K562 (cell line): ENCODE measurements around the gene PRTN3. TPM values are rescaled to one million over a fixed set of nuclear protein-coding genes. Genes with fewer than 3 reads are reported as not detected.

Experiments used
- CBX5 ChIP-seq: IDR thresholded peaks from 2 replicates; pipeline ENCODE4 v1.6.1; 2014; ENCODE audit warnings: low read depth, borderline replicate concordance
- CCAR2 ChIP-seq: fragments of 200-400 bp; formaldehyde crosslinking; IDR thresholded peaks from 2 replicates; pipeline ENCODE4 v1.6.1; 2017; ENCODE audit warnings: mild to moderate bottlenecking, low read depth, low read length
- EP400 ChIP-seq: fragments of 450-650 bp; IDR thresholded peaks from 2 replicates; pipeline ENCODE4 v1.6.1; 2017; ENCODE audit warnings: antibody characterized with exemption, mild to moderate bottlenecking, moderate library complexity
- KLF10 ChIP-seq: fragments of 250-450 bp; sonication (Bioruptor Pico); IDR thresholded peaks from 2 replicates; pipeline ENCODE4 v1.6.1; 2021; ENCODE audit warnings: matching md5 sums
- KLF6 ChIP-seq: fragments of 250-450 bp; sonication (Bioruptor Pico); IDR thresholded peaks from 2 replicates; pipeline ENCODE4 v1.4.0; 2020; ENCODE audit warnings: mild to moderate bottlenecking, moderate library complexity, borderline replicate concordance
- MEIS2 ChIP-seq: fragments of 450-650 bp; IDR thresholded peaks from 2 replicates; pipeline ENCODE4 v1.6.1; 2014; ENCODE audit warnings: mild to moderate bottlenecking; ENCODE audit not compliant: partially characterized antibody
- POLR2G ChIP-seq: fragments of 200-400 bp; formaldehyde crosslinking; IDR thresholded peaks from 2 replicates; pipeline ENCODE4 v1.6.1; 2017; ENCODE audit warnings: low read depth, mild to moderate bottlenecking, antibody characterized with exemption, low read length, moderate library complexity
- REST ChIP-seq, 2 experiments: fragments of 450-650 bp; formaldehyde crosslinking in 1 of 2; IDR thresholded peaks; 2 replicates each; pipeline versions ENCODE4 v1.4.0 to v1.6.1; 2014 to 2020; ENCODE audit warnings: mild to moderate bottlenecking in 2 of 2, borderline replicate concordance in 1 of 2, low read depth in 1 of 2
- SMAD2 ChIP-seq: fragments of 150-350 bp; IDR thresholded peaks from 2 replicates; pipeline ENCODE4 v1.6.1; 2014; ENCODE audit warnings: low read depth, mild to moderate bottlenecking, low read length
- TFAM ChIP-seq: fragments of 250-450 bp; sonication (Bioruptor Pico); conservative IDR thresholded peaks from 2 replicates; pipeline ENCODE4 v1.5.0; 2021; ENCODE audit warnings: mild to moderate bottlenecking, moderate library complexity
- TSC22D4 ChIP-seq: fragments of 450-650 bp; IDR thresholded peaks from 2 replicates; pipeline ENCODE4 v1.6.1; 2016; ENCODE audit warnings: missing genetic modification characterization, missing biosample characterization, control low read depth
- ZBED1 ChIP-seq: IDR thresholded peaks from 2 replicates; pipeline ENCODE4 v1.6.1; 2014
- ZBTB26 ChIP-seq: fragments of 450-650 bp; formaldehyde crosslinking; IDR thresholded peaks from 2 replicates; pipeline ENCODE4 v1.4.0; 2022; ENCODE audit warnings: missing genetic modification characterization
- ZNF263 ChIP-seq: sonication (generic); formaldehyde crosslinking; IDR thresholded peaks from 2 replicates; pipeline ENCODE4 v1.8.0; 2022; ENCODE audit warnings: mild to moderate bottlenecking, missing genetic modification reagents, borderline replicate concordance
- ZNF282 ChIP-seq: sonication (generic); formaldehyde crosslinking; IDR thresholded peaks from 2 replicates; pipeline ENCODE4 v1.8.1; 2023; ENCODE audit warnings: missing genetic modification reagents
- ZSCAN29 ChIP-seq: fragments of 450-650 bp; IDR thresholded peaks from 2 replicates; pipeline ENCODE4 v1.6.1; 2017
- polyA plus RNA-seq, 8 experiments: library from polyadenylated mRNA; depleted of rRNA in 4 of 8; stranded (reverse) in 5 of 8; unstranded in 3 of 8; fragments of >200 nt; fragmentation: Nextera tagmentation in 2 of 8; fragmentation: Illumina TruSeq in 1 of 8; extraction: Ambion mirVana in 2 of 8; extraction: Trizol in 1 of 8; gene quantifications; 2 replicates each; pipeline versions ENCODE4 v1.2.1 to v1.2.3, GENCODE V29; 2011 to 2014; ENCODE audit warnings: inconsistent platforms in 1 of 8, missing spikeins in 1 of 8
- total RNA-seq, 7 experiments: library from RNA; depleted of rRNA in 6 of 7; stranded (reverse); fragments of >200 nt in 6 of 7; fragmentation: Illumina TruSeq in 2 of 7; extraction: Trizol in 2 of 7; gene quantifications; 2 replicates each; pipeline versions ENCODE4 v1.2.1 to v1.2.3, GENCODE V29; 2011 to 2021; ENCODE audit warnings: low replicate concordance in 1 of 7

Gene PRTN3
- total and polyA plus RNA-seq, 9 of the 15 experiments (the other 6 are each of a cell fraction or from before 2014, with no cell fraction given): 0.14 to 0.86 (median 0.43) TPM; not detected in 3

- TF ChIP-seq ZNF282 (CRISPR knock-in tag) (no peak), MEIS2 (no peak), CBX5 (no peak), ZBTB26 (CRISPR knock-in tag) (no peak), KLF10 (CRISPR knock-in tag) (no peak), POLR2G (0 out of 2 replicates have a peak, but pooled peaks have one; percentile 27), ZNF263 (peak; percentile 95), KLF6 (CRISPR knock-in tag) (no peak), TSC22D4 (no peak), EP400 (no peak), ZBED1 (no peak), TFAM (CRISPR knock-in tag) (no peak), REST (IDR thresholded peaks at IDR 0.05; ENCODE audit: borderline replicate concordance) (no peak), REST (CRISPR knock-in tag; IDR thresholded peaks at IDR 0.05; ENCODE audit: low read depth) (no peak), CCAR2 (no peak), SMAD2 (no peak), ZSCAN29 (no peak)
Observed at GRCh38 chr19:858868-859843, 18.4 kb downstream of the PRTN3 start, which contains the start of gene CFD (continued).
